Astrocyte (in vitro differentiated cells and primary cell): Measurements from ENCODE around the gene CTNND1.

Source experiments
- EZH2 ChIP-seq: IDR thresholded peaks from 2 replicates; pipeline ENCODE4 v1.6.1; 2012; ENCODE audit warnings: mild to moderate bottlenecking, low read length, inconsistent platforms; ENCODE audit not compliant: insufficient read depth
- TF ChIP-seq, protein P1 (sequence below): IDR thresholded peaks from 2 replicates; pipeline ENCODE4 v1.5.1; 2011; ENCODE audit warnings: low read depth, mild to moderate bottlenecking, inconsistent platforms, low read length, moderate library complexity; ENCODE audit not compliant: insufficient read depth

DNA sequence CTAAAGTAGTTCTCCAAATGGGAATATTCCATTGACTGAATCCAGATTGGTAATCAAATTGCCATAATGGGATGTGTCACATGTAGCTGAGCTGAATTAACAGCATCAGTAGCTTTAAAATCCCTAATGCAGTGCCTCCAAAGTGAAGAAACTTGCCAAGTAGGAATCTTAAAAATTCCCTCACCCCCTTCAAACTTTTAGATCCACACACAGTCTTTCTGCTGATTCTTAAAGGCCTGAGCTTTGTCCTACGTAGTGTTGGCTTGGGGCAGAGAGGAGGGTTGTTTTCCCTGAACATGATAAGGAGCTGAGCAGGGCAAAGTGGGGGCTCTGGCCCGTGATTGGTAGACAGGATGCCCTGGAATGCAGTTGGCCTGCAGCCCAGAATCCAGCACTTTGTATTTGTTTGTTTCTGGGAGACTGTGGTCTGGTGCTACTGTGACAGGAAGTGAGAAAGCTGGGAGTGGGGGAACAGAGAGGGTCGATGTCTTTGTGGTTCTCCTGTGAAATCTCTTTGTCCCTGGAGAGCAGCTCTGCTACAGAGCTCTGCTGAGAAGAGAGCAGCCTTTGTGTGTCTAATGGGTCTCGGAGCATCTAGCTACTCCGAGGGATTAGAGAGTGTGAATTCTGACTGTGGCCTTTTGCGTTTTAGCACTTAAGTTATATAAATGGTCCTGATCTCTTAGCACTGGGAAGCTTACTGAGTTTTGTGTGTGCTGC lies 16.9 kb downstream of the CTNND1 start:
- TF ChIP-seq, protein P1, sequence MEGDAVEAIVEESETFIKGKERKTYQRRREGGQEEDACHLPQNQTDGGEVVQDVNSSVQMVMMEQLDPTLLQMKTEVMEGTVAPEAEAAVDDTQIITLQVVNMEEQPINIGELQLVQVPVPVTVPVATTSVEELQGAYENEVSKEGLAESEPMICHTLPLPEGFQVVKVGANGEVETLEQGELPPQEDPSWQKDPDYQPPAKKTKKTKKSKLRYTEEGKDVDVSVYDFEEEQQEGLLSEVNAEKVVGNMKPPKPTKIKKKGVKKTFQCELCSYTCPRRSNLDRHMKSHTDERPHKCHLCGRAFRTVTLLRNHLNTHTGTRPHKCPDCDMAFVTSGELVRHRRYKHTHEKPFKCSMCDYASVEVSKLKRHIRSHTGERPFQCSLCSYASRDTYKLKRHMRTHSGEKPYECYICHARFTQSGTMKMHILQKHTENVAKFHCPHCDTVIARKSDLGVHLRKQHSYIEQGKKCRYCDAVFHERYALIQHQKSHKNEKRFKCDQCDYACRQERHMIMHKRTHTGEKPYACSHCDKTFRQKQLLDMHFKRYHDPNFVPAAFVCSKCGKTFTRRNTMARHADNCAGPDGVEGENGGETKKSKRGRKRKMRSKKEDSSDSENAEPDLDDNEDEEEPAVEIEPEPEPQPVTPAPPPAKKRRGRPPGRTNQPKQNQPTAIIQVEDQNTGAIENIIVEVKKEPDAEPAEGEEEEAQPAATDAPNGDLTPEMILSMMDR: no peak
- no peak for TF ChIP-seq EZH2
